H1 (cell line): ENCODE results near the gene GALK1. TPM values are rescaled to one million over a fixed set of nuclear protein-coding genes. Genes with fewer than 3 reads are reported as not detected.
"Not testable (repeated sequence)": the region's sequence is repeated elsewhere in the genome, so short reads cannot be mapped to it uniquely, and the experiment has no call there.

Experiments
- CTCF ChIA-PET: fragments of 300-600 bp; sonication (Branson Sonifier 250); formaldehyde crosslinking; loops from one replicate; lab custom pipeline; 2021; ENCODE audit not compliant: partially characterized antibody; lab: Charles Lee
- POLR2A ChIA-PET: fragments of 300-600 bp; sonication (Branson Sonifier 250); formaldehyde crosslinking; loops from one replicate; lab custom pipeline; 2021; ENCODE audit warnings: inconsistent platforms; ENCODE audit not compliant: partially characterized antibody; lab: Charles Lee
- DNase-seq, 2 experiments: peaks; one replicate each; pipeline versions ENCODE4 v3.0.0 to v3.0.0-alpha.2; 2010 to 2022; ENCODE audit warnings: low spot score in 2 of 2, low read depth in 1 of 2, mixed read lengths in 1 of 2
- FAIRE-seq: peaks from 2 replicates; lab custom pipeline; 2011; peaks lifted over from hg19 to GRCh38; lab: Jason Lieb, UNC
- H2AFZ ChIP-seq: 2 replicates; pipeline ENCODE4 v1.8.1; 2012; ENCODE audit warnings: low read length, inconsistent platforms
- H2AK5ac ChIP-seq: 2 replicates; pipeline ENCODE4 v1.6.1; 2013; ENCODE audit warnings: low read depth, low read length
- H2BK120ac ChIP-seq: replicated peaks from 2 replicates; pipeline ENCODE3; 2013; ENCODE audit warnings: low read depth, low read length, inconsistent platforms
- H2BK12ac ChIP-seq: 2 replicates; pipeline ENCODE4 v1.6.1; 2013; ENCODE audit warnings: low read depth, low read length
- H2BK15ac ChIP-seq: 2 replicates; pipeline ENCODE4 v1.6.1; 2013; ENCODE audit warnings: low read length
- H2BK20ac ChIP-seq: 2 replicates; pipeline ENCODE4 v1.6.1; 2013; ENCODE audit warnings: low read length
- H2BK5ac ChIP-seq: 2 replicates; pipeline ENCODE4 v1.6.1; 2013; ENCODE audit warnings: low read depth, low read length
- H3K14ac ChIP-seq: 2 replicates; pipeline ENCODE4 v1.6.1; 2013; ENCODE audit warnings: inconsistent platforms; ENCODE audit not compliant: insufficient read length
- H3K18ac ChIP-seq: 2 replicates; pipeline ENCODE4 v1.6.1; 2013; ENCODE audit warnings: low read length; ENCODE audit errors: extremely low read depth
- H3K23ac ChIP-seq: 2 replicates; pipeline ENCODE4 v1.6.1; 2013; ENCODE audit warnings: inconsistent platforms; ENCODE audit not compliant: insufficient read length
- H3K23me2 ChIP-seq: 2 replicates; pipeline ENCODE4 v1.6.1; 2013; ENCODE audit warnings: low read depth, low read length
- H3K27ac ChIP-seq: 2 replicates; pipeline ENCODE4 v1.6.1; 2011; ENCODE audit warnings: low read depth, low read length, inconsistent platforms
- H3K27me3 ChIP-seq, 4 experiments: replicated peaks in 1 of 4; 1 replicate in 1 of 4; 2 replicates in 3 of 4; pipeline versions ENCODE4 v1.6.1 to v1.8.1; 2011 to 2013; ENCODE audit warnings: low read length in 3 of 4, mild to moderate bottlenecking in 3 of 4, inconsistent platforms in 2 of 4, mixed read lengths in 2 of 4, moderate library complexity in 1 of 4; ENCODE audit not compliant: control insufficient read depth in 3 of 4, insufficient read depth in 3 of 4; ENCODE audit errors: extremely low read depth in 1 of 4
- H3K36me3 ChIP-seq, 4 experiments: 2 replicates each; pipeline versions ENCODE4 v1.6.1 to v1.8.1; 2011 to 2013; ENCODE audit warnings: mild to moderate bottlenecking in 4 of 4, low read length in 3 of 4, moderate library complexity in 2 of 4, control low read depth in 1 of 4, inconsistent platforms in 1 of 4; ENCODE audit not compliant: insufficient read depth in 4 of 4, control insufficient read depth in 2 of 4
- H3K4ac ChIP-seq: replicated peaks from 2 replicates; pipeline ENCODE3; 2013; ENCODE audit warnings: low read length, low read depth, mixed read lengths, inconsistent platforms; ENCODE audit not compliant: insufficient read length
- H3K4me1 ChIP-seq, 4 experiments: replicated peaks in 1 of 4; 1 replicate in 1 of 4; 2 replicates in 3 of 4; pipeline versions ENCODE4 v1.6.1 to v1.8.1; 2011 to 2013; ENCODE audit warnings: low read length in 3 of 4, inconsistent platforms in 2 of 4, mixed read lengths in 1 of 4; ENCODE audit not compliant: insufficient read depth in 4 of 4, control insufficient read depth in 3 of 4
- H3K4me2 ChIP-seq, 2 experiments: 2 replicates each; pipeline versions ENCODE4 v1.6.1 to v1.8.1; 2011 to 2013; ENCODE audit warnings: low read depth in 2 of 2, low read length in 2 of 2, control low read depth in 1 of 2, inconsistent platforms in 1 of 2, mild to moderate bottlenecking in 1 of 2; ENCODE audit not compliant: insufficient read depth in 1 of 2
- H3K4me3 ChIP-seq, 4 experiments: fragments of 200-600, 300-600 bp in 1 of 4; sonication (generic), shearing (Covaris generic), sonication (Bioruptor Twin) in 1 of 4; 2 replicates each; pipeline versions ENCODE4 v1.5.1 to v1.8.1; 2011 to 2016; ENCODE audit warnings: low read length in 4 of 4, low read depth in 3 of 4, control low read depth in 2 of 4, inconsistent platforms in 2 of 4, mild to moderate bottlenecking in 2 of 4, mixed read lengths in 1 of 4, moderate library complexity in 1 of 4; ENCODE audit not compliant: insufficient read depth in 2 of 4; ENCODE audit errors: extremely low read depth in 1 of 4
- H3K56ac ChIP-seq: replicated peaks from 2 replicates; pipeline ENCODE3; 2013; ENCODE audit warnings: low read depth, mild to moderate bottlenecking, mixed read lengths, low read length, inconsistent platforms; ENCODE audit not compliant: insufficient read length
- H3K79me1 ChIP-seq: 2 replicates; pipeline ENCODE4 v1.6.1; 2013; ENCODE audit warnings: low read depth, low read length, control low read depth
- H3K79me2 ChIP-seq, 2 experiments: 2 replicates each; pipeline versions ENCODE4 v1.6.1 to v1.8.1; 2012 to 2013; ENCODE audit warnings: low read length in 2 of 2, mild to moderate bottlenecking in 2 of 2, inconsistent platforms in 1 of 2; ENCODE audit not compliant: insufficient read depth in 2 of 2, control insufficient read depth in 1 of 2
- H3K9ac ChIP-seq, 4 experiments: replicated peaks in 1 of 4; 1 replicate in 1 of 4; 2 replicates in 3 of 4; pipeline versions ENCODE4 v1.6.1 to v1.8.1; 2011 to 2013; ENCODE audit warnings: low read depth in 3 of 4, low read length in 3 of 4, control low read depth in 2 of 4, mild to moderate bottlenecking in 2 of 4, moderate library complexity in 2 of 4, inconsistent platforms in 1 of 4; ENCODE audit errors: extremely low read depth in 1 of 4
- H3K9me3 ChIP-seq, 2 experiments: 2 replicates each; pipeline versions ENCODE4 v1.6.1 to v1.8.1; 2012 to 2013; ENCODE audit warnings: mild to moderate bottlenecking in 2 of 2, moderate library complexity in 2 of 2, control low read depth in 1 of 2, inconsistent platforms in 1 of 2, low read depth in 1 of 2, low read length in 1 of 2, mixed read lengths in 1 of 2; ENCODE audit not compliant: insufficient read depth in 2 of 2
- H4K20me1 ChIP-seq, 2 experiments: replicated peaks in 1 of 2; 2 replicates each; pipeline versions ENCODE3 to v1.8.1; 2011 to 2013; ENCODE audit warnings: inconsistent platforms in 2 of 2, low read length in 2 of 2, mild to moderate bottlenecking in 1 of 2; ENCODE audit not compliant: insufficient read depth in 2 of 2, control insufficient read depth in 1 of 2
- H4K5ac ChIP-seq: 2 replicates; pipeline ENCODE4 v1.6.1; 2013; ENCODE audit warnings: low read length, low read depth, mixed read lengths, inconsistent platforms; ENCODE audit not compliant: insufficient read length
- H4K8ac ChIP-seq: 2 replicates; pipeline ENCODE4 v1.8.0; 2013; ENCODE audit warnings: mild to moderate bottlenecking, moderate library complexity, low read length, inconsistent platforms; ENCODE audit not compliant: insufficient read depth; ENCODE audit errors: extremely low read depth
- H4K91ac ChIP-seq: replicated peaks from 2 replicates; pipeline ENCODE3; 2013; ENCODE audit warnings: low read length, mixed read lengths, inconsistent platforms; ENCODE audit not compliant: insufficient read length
- CHD1 ChIP-seq: IDR thresholded peaks from 2 replicates; pipeline ENCODE4 v1.6.1; 2012; ENCODE audit warnings: low read depth, low read length, improper control_type of control experiment
- HDAC2 ChIP-seq, 2 experiments: fragments of 300-600 bp in 1 of 2; sonication (generic) in 1 of 2; IDR thresholded peaks; 2 replicates each; pipeline ENCODE4 v1.6.1; 2011 to 2012; ENCODE audit warnings: low read depth in 2 of 2, low read length in 2 of 2, mild to moderate bottlenecking in 2 of 2, moderate library complexity in 2 of 2, borderline replicate concordance in 1 of 2, inconsistent platforms in 1 of 2
- HDAC6 ChIP-seq: IDR thresholded peaks from one replicate; pipeline ENCODE4 v1.7.1; 2012; ENCODE audit warnings: low read depth, mild to moderate bottlenecking, inconsistent platforms, low read length, moderate library complexity
- NANOG ChIP-seq: IDR thresholded peaks from 2 replicates; pipeline ENCODE4 v1.6.1; 2011; ENCODE audit warnings: low read length, low read depth, mild to moderate bottlenecking, inconsistent platforms; ENCODE audit not compliant: insufficient read depth, poor library complexity, severe bottlenecking
- SIX5 ChIP-seq: IDR thresholded peaks from 2 replicates; pipeline ENCODE4 v1.6.1; 2011; ENCODE audit warnings: mild to moderate bottlenecking, low read depth, low read length
- WGBS, 2 experiments: shearing (Covaris generic) in 1 of 2; methylation state at CpG; one replicate each; pipeline versions ENCODE4 v1.1.6 to v1.1.7; 2013 to 2015; ENCODE audit warnings: low lambda C conversion rate in 2 of 2, mixed read lengths in 2 of 2, inconsistent platforms in 1 of 2, low coverage in 1 of 2, missing lambda C conversion rate in 1 of 2; ENCODE audit not compliant: insufficient replicate concordance in 2 of 2, insufficient coverage in 1 of 2, insufficient read length in 1 of 2; ENCODE audit errors: extremely low coverage in 1 of 2, missing lambda C conversion rate in 1 of 2; 5-methylcytosine and 5-hydroxymethylcytosine counted together
- polyA plus RNA-seq, 7 experiments: library from polyadenylated mRNA; depleted of rRNA in 3 of 7; stranded (reverse) in 5 of 7; unstranded in 2 of 7; fragments of >200 nt in 5 of 7; fragments of 200-250 nt in 2 of 7; gene quantifications; 1 replicate in 5 of 7; 2 replicates in 1 of 7; 4 replicates in 1 of 7; pipeline versions ENCODE4 v1.2.1 to v1.2.3, GENCODE V29; 2011 to 2013; ENCODE audit warnings: missing spikeins in 2 of 7, mixed read lengths in 2 of 7
- total RNA-seq: library from RNA; stranded (reverse); fragmentation: NEBNext Ultra II Directional; extraction: Animal tissue kit (Norgen Biotek cat#: 25700); gene quantifications from 2 replicates; pipeline ENCODE4 v1.2.1, GENCODE V29; 2021
- TF ChIP-seq, protein P1 (sequence below): IDR thresholded peaks from 2 replicates; pipeline ENCODE4 v1.6.1; 2012; ENCODE audit warnings: inconsistent platforms

GALK1 gene
- total and polyA plus RNA-seq, 2 of the 8 experiments (the other 6 are each of a cell fraction or from before 2014, with no cell fraction given), result 34.1 to 47.9 TPM

DNA sequence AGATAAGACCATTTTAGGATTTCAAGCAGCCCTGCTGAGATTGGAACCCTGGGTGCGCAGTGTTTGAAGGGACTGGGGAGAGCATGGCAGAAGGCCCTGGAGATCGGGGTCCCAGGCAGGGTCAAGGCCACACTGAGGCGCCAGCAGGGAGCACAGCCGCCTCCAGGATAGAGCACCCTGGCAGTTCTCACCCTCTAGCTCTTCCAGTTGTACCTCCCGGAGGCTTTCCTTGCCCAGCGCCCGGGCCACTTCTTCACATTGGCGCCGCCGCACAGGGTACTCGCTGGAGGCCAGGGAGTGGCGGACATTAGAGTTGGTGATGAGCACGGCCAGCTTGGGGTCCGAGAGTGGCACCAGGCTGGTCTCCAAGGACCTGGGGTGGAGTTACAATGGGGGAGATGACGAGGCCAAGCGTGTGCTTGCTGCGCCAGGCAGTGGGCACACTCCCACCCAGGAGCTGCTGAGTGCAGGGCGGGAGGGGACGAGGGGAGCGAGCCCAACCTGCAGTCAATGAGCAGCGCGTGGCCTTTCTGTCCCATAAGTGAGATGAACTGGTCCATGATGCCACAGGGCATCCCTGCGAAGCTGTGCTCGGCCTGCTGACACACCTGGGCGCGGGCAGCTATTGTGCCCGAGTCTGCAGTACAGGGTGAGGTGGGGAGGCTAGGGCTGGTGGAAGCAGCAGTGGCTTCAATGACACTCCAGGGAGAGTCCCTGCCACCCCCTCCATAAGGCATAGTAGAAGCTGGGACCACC is 2.3 kb downstream of the GALK1 start (continued):
- TF ChIP-seq CHD1, result no peak
- TF ChIP-seq SIX5, result no peak
- TF ChIP-seq, protein P1, sequence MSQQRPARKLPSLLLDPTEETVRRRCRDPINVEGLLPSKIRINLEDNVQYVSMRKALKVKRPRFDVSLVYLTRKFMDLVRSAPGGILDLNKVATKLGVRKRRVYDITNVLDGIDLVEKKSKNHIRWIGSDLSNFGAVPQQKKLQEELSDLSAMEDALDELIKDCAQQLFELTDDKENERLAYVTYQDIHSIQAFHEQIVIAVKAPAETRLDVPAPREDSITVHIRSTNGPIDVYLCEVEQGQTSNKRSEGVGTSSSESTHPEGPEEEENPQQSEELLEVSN, result no peak
- TF ChIP-seq HDAC2 (IDR thresholded peaks at IDR 0.05; ENCODE audit: borderline replicate concordance in 1 of 2, low read depth in 2 of 2, low read length in 2 of 2), result no peak
- no peak for TF ChIP-seq NANOG
- no peak for TF ChIP-seq HDAC6

DNA sequence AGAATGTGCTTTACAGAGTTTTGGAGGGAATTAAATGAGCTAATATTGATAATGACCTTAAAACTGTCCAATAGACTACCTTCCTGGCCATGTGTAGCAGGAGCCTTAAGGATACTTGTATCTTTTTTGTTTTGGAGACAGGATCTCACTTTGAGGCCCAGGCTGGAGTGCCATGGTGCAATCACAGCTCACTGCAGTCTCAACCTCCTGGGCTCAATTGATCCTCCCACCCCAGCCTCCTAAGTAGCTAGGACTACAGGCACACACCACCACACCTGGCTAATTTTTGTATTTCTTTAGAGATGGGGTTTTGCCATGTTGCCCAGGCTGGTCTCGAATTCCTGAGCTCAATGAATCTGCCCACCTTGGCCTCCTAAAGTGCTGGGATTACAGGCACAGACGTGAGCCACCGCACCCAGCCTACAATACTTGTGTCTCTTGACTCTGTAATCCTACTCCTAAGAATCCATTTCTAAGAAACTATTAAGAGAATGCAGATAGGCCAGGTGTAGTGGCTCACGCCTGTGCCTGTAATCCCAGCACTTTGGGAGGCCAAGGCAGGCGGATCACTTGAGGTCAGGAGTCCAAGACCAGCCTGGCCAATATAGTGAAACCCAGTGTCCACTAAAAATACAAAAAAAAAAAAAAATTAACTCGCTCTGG is 4.9 kb downstream of the GALK1 start:
- H4K5ac ChIP-seq, FAIRE-seq, H3K18ac ChIP-seq, H3K4ac ChIP-seq, H3K4me3 ChIP-seq, H2BK5ac ChIP-seq, H2BK20ac ChIP-seq, H3K79me2 ChIP-seq, H3K4me2 ChIP-seq, H4K20me1 ChIP-seq, H3K23me2 ChIP-seq, H3K14ac ChIP-seq, H3K9ac ChIP-seq, H2AK5ac ChIP-seq, H3K79me1 ChIP-seq, H3K9me3 ChIP-seq, H3K27ac ChIP-seq, H3K36me3 ChIP-seq, H2BK15ac ChIP-seq, DNase-seq, H3K23ac ChIP-seq, H3K56ac ChIP-seq, H2AFZ ChIP-seq, H4K91ac ChIP-seq, H2BK120ac ChIP-seq, H2BK12ac ChIP-seq, H3K27me3 ChIP-seq, H4K8ac ChIP-seq: not testable (repeated sequence)
- H3K4me1 ChIP-seq, result peaks cover 0 to 10% (median 7%) of the 10 kb centered on the region in 4 experiments; a peak in 5 of 7 replicates
- ChIA-PET POLR2A (interaction anchor here (1.2 to 15.1 kb wide), 5 partner anchors 9 to 27 kb away, joined by 3 to 425 read pairs (median 3); a partner anchor contains a TSS), CTCF (interaction anchor here (0.9 to 19.5 kb wide), 14 partner anchors 8 to 134 kb away, joined by 3 to 359 read pairs (median 3); partner anchors contain the start of genes SMIM5 and UNK)
- WGBS, 2 experiments, result 97% methylated on average over 6 of the region's 6 CpGs; no CpG with 5 or more reads in 1 of the 2 experiments
